ENCODE data around the gene DNAH17. TPM values are rescaled to one million over a fixed set of nuclear protein-coding genes. Genes with fewer than 3 reads are reported as not detected.

The DNAH17 gene
- total RNA-seq, 1 donor from 2014 or later, result 0.54 TPM

DNA sequence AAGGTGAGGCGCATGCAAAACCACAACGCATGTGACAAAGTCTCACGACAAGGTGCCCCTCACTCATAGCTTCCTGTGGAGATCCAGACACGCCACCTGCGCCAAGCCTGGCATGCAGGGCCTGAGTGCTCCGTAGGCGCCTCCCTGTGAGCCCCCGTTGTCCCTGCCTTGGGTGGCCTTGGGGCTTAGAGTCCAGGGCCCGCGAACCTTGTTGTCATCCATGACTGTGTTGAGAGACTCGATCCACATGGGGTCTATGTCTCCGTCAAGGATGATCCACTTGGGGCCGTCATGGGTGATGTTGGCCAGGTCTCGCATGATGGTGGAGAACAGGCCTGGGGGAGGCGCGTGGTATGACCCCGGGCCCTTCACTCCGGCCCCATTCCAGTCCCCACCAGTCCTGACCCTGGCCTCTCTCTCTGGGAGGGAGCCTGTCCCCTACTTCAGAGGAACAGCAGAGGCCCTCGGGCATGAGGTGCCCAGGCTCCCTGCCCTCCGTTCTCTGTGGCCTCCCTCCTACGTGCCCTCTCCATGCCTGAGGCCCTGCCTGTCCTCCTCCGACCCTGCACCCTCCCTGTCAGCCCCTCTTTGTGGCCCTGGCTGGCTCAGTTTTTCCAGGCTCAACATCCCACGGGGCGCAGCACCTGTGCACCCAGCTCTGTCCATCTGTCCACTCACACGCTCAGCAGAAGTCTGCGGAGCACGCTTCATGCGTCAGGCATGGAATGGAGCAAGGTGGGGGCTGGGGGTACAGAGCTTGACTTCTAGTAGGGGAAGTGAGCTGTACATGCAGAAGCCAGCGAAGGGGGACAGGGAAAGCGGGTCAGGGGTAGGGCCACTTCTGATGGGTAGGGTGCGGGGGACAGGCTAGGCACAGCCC, 85.7 kb downstream of the DNAH17 start:
- Mint-ChIP-seq H3K4me3 (ENCODE audit: unreplicated experiment) (no peak overlapping the region), H3K9me3 (ENCODE audit: unreplicated experiment) (no peaks in the 10 kb centered on the region), H3K27me3 (ENCODE audit: unreplicated experiment) (no peaks in the 10 kb centered on the region), H3K27ac (ENCODE audit: unreplicated experiment) (no peak overlapping the region), H3K36me3 (ENCODE audit: unreplicated experiment) (no peaks in the 10 kb centered on the region), H3K4me1 (ENCODE audit: unreplicated experiment) (peaks cover 6% of the 10 kb centered on the region)
- no peak for DNase-seq (ENCODE audit: extremely low spot score, unreplicated experiment)
- TF ChIP-seq CTCF (IDR thresholded peaks at IDR 0.05), result no peak

DNA sequence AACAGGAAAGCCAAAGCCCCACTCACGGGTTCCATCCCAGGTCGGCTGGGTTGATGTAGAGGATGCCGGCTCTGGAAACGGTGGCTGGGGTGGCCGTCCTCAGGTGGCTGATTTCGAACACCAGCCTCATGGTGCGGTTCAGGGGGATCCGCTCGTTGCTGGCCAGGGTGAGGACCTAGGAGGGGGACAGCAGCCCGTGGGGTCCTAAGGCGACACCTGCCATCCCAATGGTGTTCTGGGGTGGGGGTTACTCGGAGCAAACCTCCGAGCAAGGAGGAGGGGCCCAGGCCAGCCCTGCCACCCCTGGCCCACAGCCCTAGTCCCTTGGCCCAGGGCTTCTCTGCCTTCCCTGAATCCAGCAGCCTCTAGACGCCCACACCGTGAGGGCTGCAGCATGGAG, 86.5 kb downstream of the DNAH17 start:
- no peak for TF ChIP-seq CTCF (IDR thresholded peaks at IDR 0.05)
- H3K9me3 Mint-ChIP-seq (ENCODE audit: unreplicated experiment), result no peaks in the 10 kb centered on the region

DNA sequence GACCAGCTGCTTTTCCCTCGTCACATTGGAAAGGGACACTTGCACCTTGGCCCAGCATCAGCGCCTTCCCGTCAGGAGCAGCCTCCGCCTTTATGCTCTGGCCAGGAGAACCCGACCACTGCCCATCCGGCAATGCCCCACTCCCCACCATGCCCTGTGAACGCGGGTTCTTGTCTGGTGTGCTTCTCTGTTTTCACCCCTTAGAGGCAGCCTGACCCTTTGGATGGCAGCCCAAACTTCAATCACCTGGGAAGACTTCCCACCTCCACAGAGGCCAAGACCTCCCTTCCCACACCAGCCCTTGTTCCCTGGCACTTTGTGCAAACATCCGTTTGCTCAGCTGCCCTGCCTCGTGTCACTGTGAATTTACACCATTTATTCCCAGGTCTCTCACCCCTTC, 87.0 kb downstream of the DNAH17 start:
- Mint-ChIP-seq H3K27ac (ENCODE audit: unreplicated experiment) (no peak overlapping the region), H3K4me3 (ENCODE audit: unreplicated experiment) (no peak overlapping the region), H3K27me3 (ENCODE audit: unreplicated experiment) (no peaks in the 10 kb centered on the region), H3K36me3 (ENCODE audit: unreplicated experiment) (no peaks in the 10 kb centered on the region), H3K9me3 (ENCODE audit: unreplicated experiment) (no peaks in the 10 kb centered on the region), H3K4me1 (ENCODE audit: unreplicated experiment) (peaks cover 6% of the 10 kb centered on the region)
- no peak for TF ChIP-seq CTCF (IDR thresholded peaks at IDR 0.05)
- no peak for DNase-seq (ENCODE audit: extremely low spot score, unreplicated experiment)

More for the DNA sequence above, 86.5 kb downstream of the DNAH17 start:
- DNase-seq (ENCODE audit: extremely low spot score, unreplicated experiment), result no peak
- Mint-ChIP-seq H3K36me3 (ENCODE audit: unreplicated experiment) (no peaks in the 10 kb centered on the region), H3K27ac (ENCODE audit: unreplicated experiment) (no peak overlapping the region), H3K4me3 (ENCODE audit: unreplicated experiment) (no peak overlapping the region), H3K4me1 (ENCODE audit: unreplicated experiment) (peaks cover 6% of the 10 kb centered on the region), H3K27me3 (ENCODE audit: unreplicated experiment) (no peaks in the 10 kb centered on the region)

DNA sequence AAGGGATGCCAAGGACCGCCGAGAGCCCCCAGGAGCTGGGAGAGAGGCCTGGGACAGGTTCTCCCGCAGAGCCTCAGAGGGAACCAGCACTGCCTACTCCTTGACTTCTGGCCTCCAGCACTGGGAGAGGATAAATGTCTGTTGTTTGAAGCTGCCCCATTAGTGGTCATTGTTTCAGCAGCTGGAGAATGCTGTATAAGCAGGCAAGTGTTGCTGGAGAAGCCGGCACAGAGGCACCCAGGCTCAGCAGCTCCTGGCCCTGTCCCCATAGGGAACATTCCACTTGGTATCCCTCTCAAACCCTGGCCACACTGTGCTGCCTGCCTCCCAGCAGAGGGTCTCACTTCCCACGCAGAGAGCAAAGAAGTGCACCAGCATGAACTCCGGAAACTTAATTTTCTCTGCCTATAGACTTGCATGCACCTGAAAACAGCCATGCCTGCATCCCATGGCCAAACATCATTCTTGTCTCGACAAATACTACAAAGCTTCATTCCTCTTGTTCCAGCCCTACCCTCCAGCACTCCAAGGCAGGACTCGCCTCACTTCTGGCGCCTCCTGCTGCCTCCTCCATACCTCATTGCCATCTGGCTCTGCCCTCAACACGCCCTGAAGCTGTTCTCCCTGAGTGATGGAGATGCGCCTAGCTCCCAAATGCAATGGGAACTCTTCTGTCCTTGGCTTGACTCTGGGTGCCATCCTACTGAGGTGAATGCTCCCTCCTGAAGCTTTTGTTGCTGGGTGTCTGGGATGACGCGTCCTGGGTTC, 88.1 kb downstream of the DNAH17 start:
- Mint-ChIP-seq H3K4me3 (ENCODE audit: unreplicated experiment) (no peak overlapping the region), H3K9me3 (ENCODE audit: unreplicated experiment) (no peaks in the 10 kb centered on the region), H3K36me3 (ENCODE audit: unreplicated experiment) (no peaks in the 10 kb centered on the region), H3K4me1 (ENCODE audit: unreplicated experiment) (peaks cover 10% of the 10 kb centered on the region), H3K27ac (ENCODE audit: unreplicated experiment) (no peak overlapping the region), H3K27me3 (ENCODE audit: unreplicated experiment) (no peaks in the 10 kb centered on the region)
- no peak for TF ChIP-seq CTCF (IDR thresholded peaks at IDR 0.05)
- no peak for DNase-seq (ENCODE audit: extremely low spot score, unreplicated experiment)

- Mint-ChIP-seq H3K4me3 (ENCODE audit: unreplicated experiment) (no peak overlapping the region), H3K9me3 (ENCODE audit: unreplicated experiment) (no peaks in the 10 kb centered on the region), H3K36me3 (ENCODE audit: unreplicated experiment) (no peaks in the 10 kb centered on the region), H3K27ac (ENCODE audit: unreplicated experiment) (no peak overlapping the region), H3K4me1 (ENCODE audit: unreplicated experiment) (peaks cover 7% of the 10 kb centered on the region), H3K27me3 (ENCODE audit: unreplicated experiment) (no peaks in the 10 kb centered on the region)
- no peak for DNase-seq (ENCODE audit: extremely low spot score, unreplicated experiment)
- TF ChIP-seq CTCF (IDR thresholded peaks at IDR 0.05), result no peak
Measured at GRCh38 chr17:78488156-78488555, 89.0 kb downstream of the DNAH17 start.

Measured in osteocyte (in vitro differentiated cells).